ENCODE results near the gene PTPRA.

- TF ChIP-seq FOXP1 (CRISPR knock-in tag; IDR thresholded peaks at IDR 0.05; ENCODE audit: borderline replicate concordance) (no peak), ATF1 (CRISPR knock-in tag; IDR thresholded peaks at IDR 0.05) (no peak)
- TF ChIP-seq, protein P1, sequence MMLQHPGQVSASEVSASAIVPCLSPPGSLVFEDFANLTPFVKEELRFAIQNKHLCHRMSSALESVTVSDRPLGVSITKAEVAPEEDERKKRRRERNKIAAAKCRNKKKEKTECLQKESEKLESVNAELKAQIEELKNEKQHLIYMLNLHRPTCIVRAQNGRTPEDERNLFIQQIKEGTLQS (CRISPR knock-in tag; conservative IDR thresholded peaks at IDR 0.05): no peak
These were observed 37.2 kb upstream of the PTPRA start for GRCh38 chr20:2836035-2836434.

Measured in WTC11 (cell line).